Mucosa of descending colon (tissue), 3 donors: ENCODE measurements around the gene ARHGAP26. TPM values are rescaled to one million over a fixed set of nuclear protein-coding genes. Genes with fewer than 3 reads are reported as not detected.

Experiments
- ATAC-seq: fragments of 200-7000 bp; cut with Tn5 transposase; one replicate; pipeline ENCODE4 v1.9.1; 2020; ENCODE audit warnings: mild to moderate bottlenecking, moderate library complexity
- DNase-seq, 3 donors: peaks; one replicate each; pipeline ENCODE4 v3.0.0-alpha.2; 2020
- H3K36me3 ChIP-seq: fragments of 200-600 bp; one replicate; pipeline ENCODE4 v1.8.0; 2021; ENCODE audit warnings: low read depth, mild to moderate bottlenecking
- H3K4me1 ChIP-seq: fragments of 200-600 bp; one replicate; pipeline ENCODE4 v1.8.0; 2021; ENCODE audit warnings: low read depth, mild to moderate bottlenecking
- H3K4me3 ChIP-seq: fragments of 200-600 bp; one replicate; pipeline ENCODE4 v1.8.0; 2021; ENCODE audit warnings: mild to moderate bottlenecking
- H3K9me3 ChIP-seq: fragments of 200-600 bp; one replicate; pipeline ENCODE4 v1.8.0; 2021; ENCODE audit warnings: mild to moderate bottlenecking
- intact Hi-C, 2 donors: fragments of 100-400 bp; cut with DNase I in 1 of 2; cut with micrococcal nuclease in 1 of 2; formaldehyde crosslinking; loops; one replicate each; pipeline versions ENCODE4 v1.11.0 to v1.11.1; 2022; cut with DNase I, micrococcal nuclease
- total RNA-seq, 3 donors: library from RNA; stranded (reverse); fragmentation: NEBNext Ultra II Directional in 2 of 3; extraction: Animal tissue kit (Norgen Biotek cat#: 25700) in 2 of 3; gene quantifications; one replicate each; pipeline versions ENCODE4 v1.2.1 to v1.2.4, GENCODE V29; 2021 to 2023
- TF ChIP-seq, protein P1 (sequence below): fragments of 200-600 bp; IDR thresholded peaks from one replicate; pipeline ENCODE4 v1.8.0; 2022; ENCODE audit warnings: antibody characterized with exemption, mild to moderate bottlenecking
- donor health status: DM: no; HTN: no; CAD: no; lungs with moderate emphysema.
- donor health status: DM: no; HTN: no; CAD: no.
- donor health status: DM: no; HTN: yes; CAD: no.

ARHGAP26 gene
- total RNA-seq, 3 donors from 2014 or later, result 52.9 to 96.0 (median 67.8) TPM

DNA sequence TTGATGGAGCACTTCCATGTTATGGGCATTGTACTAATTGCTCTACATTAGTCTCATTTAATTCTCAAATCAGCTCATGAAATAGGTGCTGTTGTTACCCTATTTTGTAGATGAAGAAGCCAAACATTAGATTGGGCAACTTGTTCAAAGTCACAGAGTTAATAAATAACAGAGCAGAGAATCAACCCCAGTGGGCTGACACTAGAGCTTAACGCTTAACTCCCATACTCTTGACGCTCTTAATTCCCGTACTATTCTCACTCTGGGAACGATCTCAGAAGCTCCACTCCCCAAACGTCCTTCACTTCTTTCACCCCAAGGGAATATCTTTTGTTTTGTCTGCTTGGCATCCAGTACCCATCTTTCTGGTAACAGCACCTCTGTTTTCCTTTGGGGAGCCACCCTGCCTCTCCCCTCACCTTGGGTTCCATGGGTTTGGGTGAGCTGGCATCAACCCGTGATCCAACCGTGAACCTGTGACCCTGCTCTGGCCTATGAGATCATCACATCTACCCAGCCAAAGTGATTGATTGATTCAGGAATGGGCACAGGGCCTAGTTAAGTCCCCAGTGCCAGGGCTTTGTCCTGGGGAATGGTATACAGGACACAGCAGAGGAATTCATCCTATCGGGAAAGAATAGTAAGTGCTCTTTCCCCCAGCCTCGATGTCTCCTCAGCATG is 464.1 kb downstream of the ARHGAP26 start:
- TF ChIP-seq, protein P1, sequence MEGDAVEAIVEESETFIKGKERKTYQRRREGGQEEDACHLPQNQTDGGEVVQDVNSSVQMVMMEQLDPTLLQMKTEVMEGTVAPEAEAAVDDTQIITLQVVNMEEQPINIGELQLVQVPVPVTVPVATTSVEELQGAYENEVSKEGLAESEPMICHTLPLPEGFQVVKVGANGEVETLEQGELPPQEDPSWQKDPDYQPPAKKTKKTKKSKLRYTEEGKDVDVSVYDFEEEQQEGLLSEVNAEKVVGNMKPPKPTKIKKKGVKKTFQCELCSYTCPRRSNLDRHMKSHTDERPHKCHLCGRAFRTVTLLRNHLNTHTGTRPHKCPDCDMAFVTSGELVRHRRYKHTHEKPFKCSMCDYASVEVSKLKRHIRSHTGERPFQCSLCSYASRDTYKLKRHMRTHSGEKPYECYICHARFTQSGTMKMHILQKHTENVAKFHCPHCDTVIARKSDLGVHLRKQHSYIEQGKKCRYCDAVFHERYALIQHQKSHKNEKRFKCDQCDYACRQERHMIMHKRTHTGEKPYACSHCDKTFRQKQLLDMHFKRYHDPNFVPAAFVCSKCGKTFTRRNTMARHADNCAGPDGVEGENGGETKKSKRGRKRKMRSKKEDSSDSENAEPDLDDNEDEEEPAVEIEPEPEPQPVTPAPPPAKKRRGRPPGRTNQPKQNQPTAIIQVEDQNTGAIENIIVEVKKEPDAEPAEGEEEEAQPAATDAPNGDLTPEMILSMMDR, result no peak
- Histone ChIP-seq H3K36me3 (no peaks in the 10 kb centered on the region), H3K4me3 (no peak overlapping the region), H3K9me3 (no peaks in the 10 kb centered on the region), H3K4me1 (no peaks in the 10 kb centered on the region)
- no peak for ATAC-seq
- intact Hi-C loops, result no loop called here
- DNase-seq, result no peak

DNA sequence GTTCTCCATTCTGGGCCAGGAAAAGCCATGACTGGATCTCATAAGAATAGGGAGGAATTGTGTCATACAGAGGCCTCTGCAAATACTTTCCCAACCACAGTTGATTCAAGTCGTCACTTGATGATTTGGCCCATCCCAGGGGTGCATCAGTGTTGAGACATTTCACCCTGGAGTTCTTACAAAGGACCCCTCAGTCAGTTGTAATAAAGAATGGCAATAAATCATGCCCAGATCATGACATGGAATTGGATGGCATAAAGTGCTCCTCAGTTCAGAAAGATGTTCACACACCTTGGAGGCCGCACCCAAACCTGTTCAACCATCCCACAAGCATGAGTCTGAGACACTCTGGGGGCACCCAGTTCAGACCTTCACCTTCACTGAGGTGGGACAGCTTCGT is 465.2 kb downstream of the ARHGAP26 start:
- Histone ChIP-seq H3K4me3 (no peak overlapping the region), H3K36me3 (no peaks in the 10 kb centered on the region), H3K4me1 (no peaks in the 10 kb centered on the region), H3K9me3 (no peaks in the 10 kb centered on the region)
- intact Hi-C loops, result no loop called here
- DNase-seq (no peak), ATAC-seq (no peak)
- TF ChIP-seq, protein P1, result no peak

DNA sequence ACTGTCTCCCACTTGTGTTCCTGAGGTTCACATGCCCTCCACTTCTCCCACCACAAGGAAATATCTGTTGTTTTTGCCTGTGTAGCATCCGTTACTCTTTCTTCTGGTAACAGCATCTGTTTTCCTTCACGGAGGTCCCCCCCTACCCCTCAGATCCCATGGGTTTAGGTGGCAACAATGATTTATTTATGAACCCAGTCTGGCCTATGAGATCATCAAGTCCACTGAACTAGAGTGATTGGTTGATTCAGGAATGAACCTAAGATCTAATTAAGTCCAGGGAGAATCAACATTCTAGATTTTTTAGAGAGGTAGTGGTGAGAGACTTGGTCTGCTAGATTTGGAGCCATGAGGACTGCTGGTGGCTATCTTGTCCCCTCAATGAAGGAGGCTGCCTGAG is 466.5 kb downstream of the ARHGAP26 start:
- no peaks in the 10 kb centered on the region for H3K4me1 ChIP-seq
- H3K9me3 ChIP-seq, result no peaks in the 10 kb centered on the region
- no peak overlapping the region for H3K4me3 ChIP-seq
- ATAC-seq, result no peak
- DNase-seq, result no peak
- intact Hi-C loops, result no loop called here
- H3K36me3 ChIP-seq, result no peaks in the 10 kb centered on the region
- TF ChIP-seq, protein P1, result no peak

DNA sequence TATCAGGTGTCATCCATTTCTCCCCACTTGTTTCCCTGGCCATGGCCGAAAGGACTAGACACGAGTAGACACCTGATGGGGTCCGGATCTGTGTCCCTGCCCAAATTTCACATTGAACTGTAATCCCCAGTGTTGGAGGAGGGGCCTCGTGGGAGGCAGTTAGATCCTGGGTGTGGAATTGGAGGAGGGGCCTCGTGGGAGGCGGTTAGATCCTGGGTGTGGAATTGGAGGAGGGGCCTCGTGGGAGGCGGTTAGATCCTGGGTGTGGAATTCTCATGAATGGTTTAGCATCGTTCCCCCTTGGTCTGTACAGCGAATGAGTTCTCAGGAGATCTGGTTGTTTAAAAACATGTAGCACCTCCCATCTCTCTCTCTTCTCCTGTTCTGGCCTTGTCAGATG is 467.5 kb downstream of the ARHGAP26 start:
- no peak for DNase-seq
- H3K4me1 ChIP-seq, result no peaks in the 10 kb centered on the region
- no peak overlapping the region for H3K4me3 ChIP-seq
- no peaks in the 10 kb centered on the region for H3K9me3 ChIP-seq
- intact Hi-C loops, result no loop called here
- ATAC-seq, result no peak
- no peaks in the 10 kb centered on the region for H3K36me3 ChIP-seq
- TF ChIP-seq, protein P1, result no peak

DNA sequence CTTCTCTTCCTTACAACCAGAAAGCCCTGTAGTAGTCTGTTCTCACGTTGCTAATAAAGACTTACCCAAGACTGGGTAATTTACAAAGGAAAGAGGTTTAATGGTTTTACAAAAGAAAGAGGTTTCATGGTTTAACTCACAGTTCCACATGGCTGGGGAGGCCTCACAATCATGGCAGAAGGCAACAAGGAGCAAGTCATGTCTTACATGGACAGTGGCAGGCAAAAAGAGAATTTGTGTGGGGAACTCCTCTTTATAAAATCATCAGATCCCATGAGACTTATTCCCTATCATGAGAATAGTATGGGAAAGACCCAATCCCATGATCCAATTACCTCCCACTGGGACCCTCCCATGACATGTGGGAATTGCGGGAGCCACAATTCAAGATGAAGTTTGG is 468.4 kb downstream of the ARHGAP26 start:
- Histone ChIP-seq H3K4me3 (no peak overlapping the region), H3K9me3 (no peaks in the 10 kb centered on the region), H3K36me3 (no peaks in the 10 kb centered on the region), H3K4me1 (no peaks in the 10 kb centered on the region)
- TF ChIP-seq, protein P1, result no peak
- no peak for DNase-seq
- intact Hi-C loops, result no loop called here
- no peak for ATAC-seq
